Endometrial microvascular endothelial cells (primary cell): Measurements from ENCODE around the gene GCN1. TPM values are rescaled to one million over a fixed set of nuclear protein-coding genes. Genes with fewer than 3 reads are reported as not detected.
"Not testable (repeated sequence)": the region's sequence is repeated elsewhere in the genome, so short reads cannot be mapped to it uniquely, and the experiment has no call there.

ENCODE experiments used
- in situ Hi-C: cut with HindIII; loops from 2 replicates; pipeline ENCODE4 v1.10.0; 2017; ENCODE audit warnings: low sequenced_read_pairs, low pct_unique_long_range_greater_than_20kb; ENCODE audit errors: inconsistent ontology term
- total RNA-seq: library from RNA; depleted of rRNA; stranded (reverse); fragments of >200 nt; gene quantifications from one replicate; pipeline ENCODE4 v1.2.3, GENCODE V29; 2015; ENCODE audit errors: inconsistent ontology term

Gene GCN1
- 76.4 TPM for total RNA-seq

GRCh38 chr12:120194534-120195395, at the start of gene GCN1:
GCN1 (minus strand) TSS chr12:120194715; CDS start chr12:120194697, 18 bp downstream.
- in situ Hi-C loops = no loop called here

GRCh38 chr12:120242971-120243699, 48.6 kb upstream of the GCN1 start:
- in situ Hi-C loops = no loop called here

- in situ Hi-C loops = no loop called here
Measured at GRCh38 chr12:120242275-120242799, 47.8 kb upstream of the GCN1 start.

GRCh38 chr12:120241561-120242274, 47.2 kb upstream of the GCN1 start:
- in situ Hi-C loops = no loop called here

- in situ Hi-C loops = no loop called here
Measured at GRCh38 chr12:120240495-120240833, 45.9 kb upstream of the GCN1 start.

- in situ Hi-C loops = no loop called here
Measured at GRCh38 chr12:120239776-120240494, 45.4 kb upstream of the GCN1 start.

GRCh38 chr12:120238839-120239445, 44.4 kb upstream of the GCN1 start:
- in situ Hi-C loops = no loop called here

- in situ Hi-C loops = no loop called here
Measured at GRCh38 chr12:120238217-120238616, 43.7 kb upstream of the GCN1 start.

- in situ Hi-C loops = no loop called here
Measured at GRCh38 chr12:120237360-120238171, 43.1 kb upstream of the GCN1 start.

GRCh38 chr12:120236809-120237208, 42.3 kb upstream of the GCN1 start:
- in situ Hi-C loops = not testable (repeated sequence)

- in situ Hi-C loops = no loop called here
Measured at GRCh38 chr12:120235369-120236323, 41.1 kb upstream of the GCN1 start.

GRCh38 chr12:120234643-120235368, 40.3 kb upstream of the GCN1 start:
- in situ Hi-C loops = no loop called here

GRCh38 chr12:120231316-120232011, 36.9 kb upstream of the GCN1 start:
- in situ Hi-C loops = no loop called here

- in situ Hi-C loops = no loop called here
Measured at GRCh38 chr12:120230974-120231315, 36.4 kb upstream of the GCN1 start.

- in situ Hi-C loops = no loop called here
Measured at GRCh38 chr12:120230326-120230973, 35.9 kb upstream of the GCN1 start.
